Measurements from ENCODE around the gene BMPR1B. TPM values are rescaled to one million over a fixed set of nuclear protein-coding genes. Genes with fewer than 3 reads are reported as not detected.

Gene BMPR1B
- total and polyA plus RNA-seq, 10 donors: 0.12 to 2.4 (median 1.2) TPM

DNA sequence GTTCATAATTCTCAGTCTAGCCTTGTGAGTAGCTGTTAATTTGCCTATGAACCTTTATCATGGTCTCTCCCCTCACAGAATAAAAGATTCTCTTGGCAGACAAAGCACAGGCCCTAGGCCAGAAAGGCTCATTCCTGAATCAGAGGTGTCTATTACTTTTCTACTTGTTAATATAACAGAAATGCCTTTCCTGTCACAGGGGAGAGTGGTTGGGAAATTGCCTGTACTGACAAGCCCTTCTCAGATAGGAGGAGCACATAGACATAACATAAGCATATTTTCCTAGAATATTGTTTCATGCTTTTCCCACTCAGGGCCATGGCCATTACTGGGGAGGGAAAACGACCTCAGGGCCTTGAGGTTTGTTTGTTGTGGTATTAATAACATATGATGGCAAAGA lies 308.3 kb downstream of the BMPR1B start:
- Histone ChIP-seq H3K9me3 (no peaks in the 10 kb centered on the region), H3K36me3 (no peaks in the 10 kb centered on the region), H3K27me3 (replicated peaks in 1 of 7) (no peaks in the 10 kb centered on the region), H3K27ac (no peak overlapping the region), H3K4me3 (no peak overlapping the region), H3K4me1 (peaks cover 0 to 10% (median 0%) of the 10 kb centered on the region in 6 donors)
- 27 to 58% (median 46%) methylated on average over 1 of the region's 1 CpG for WGBS, 5 donors
- intact Hi-C loops (cut with DNase I; ENCODE audit: low total_unique reads): no loop called here
- DNase-seq: no peak
- no peak for TF ChIP-seq POLR2AphosphoS5 (IDR thresholded peaks at IDR 0.05)
- no peak for TF ChIP-seq CTCF (IDR thresholded peaks at IDR 0.05 in 8 of 11, conservative IDR thresholded peaks at IDR 0.05 in 3 of 11)
- TF ChIP-seq POLR2A (IDR thresholded peaks at IDR 0.05): no peak

- WGBS, 5 donors: 89 to 100% (median 95%) methylated on average over 1 of the region's 1 CpG
- TF ChIP-seq POLR2A (IDR thresholded peaks at IDR 0.05) (no peak), CTCF (IDR thresholded peaks at IDR 0.05 in 8 of 11, conservative IDR thresholded peaks at IDR 0.05 in 3 of 11) (no peak), POLR2AphosphoS5 (IDR thresholded peaks at IDR 0.05) (no peak)
- H3K27ac ChIP-seq: no peak overlapping the region
- H3K9me3 ChIP-seq: no peaks in the 10 kb centered on the region
- H3K27me3 ChIP-seq (replicated peaks in 1 of 7): no peaks in the 10 kb centered on the region
- no peak for DNase-seq
- no peaks in the 10 kb centered on the region for H3K4me1 ChIP-seq
- H3K4me3 ChIP-seq: no peak overlapping the region
- intact Hi-C loops (cut with DNase I; ENCODE audit: low total_unique reads): no loop called here
- H3K36me3 ChIP-seq: no peaks in the 10 kb centered on the region
Observed at GRCh38 chr4:95068401-95068800, 310.6 kb downstream of the BMPR1B start.

DNA sequence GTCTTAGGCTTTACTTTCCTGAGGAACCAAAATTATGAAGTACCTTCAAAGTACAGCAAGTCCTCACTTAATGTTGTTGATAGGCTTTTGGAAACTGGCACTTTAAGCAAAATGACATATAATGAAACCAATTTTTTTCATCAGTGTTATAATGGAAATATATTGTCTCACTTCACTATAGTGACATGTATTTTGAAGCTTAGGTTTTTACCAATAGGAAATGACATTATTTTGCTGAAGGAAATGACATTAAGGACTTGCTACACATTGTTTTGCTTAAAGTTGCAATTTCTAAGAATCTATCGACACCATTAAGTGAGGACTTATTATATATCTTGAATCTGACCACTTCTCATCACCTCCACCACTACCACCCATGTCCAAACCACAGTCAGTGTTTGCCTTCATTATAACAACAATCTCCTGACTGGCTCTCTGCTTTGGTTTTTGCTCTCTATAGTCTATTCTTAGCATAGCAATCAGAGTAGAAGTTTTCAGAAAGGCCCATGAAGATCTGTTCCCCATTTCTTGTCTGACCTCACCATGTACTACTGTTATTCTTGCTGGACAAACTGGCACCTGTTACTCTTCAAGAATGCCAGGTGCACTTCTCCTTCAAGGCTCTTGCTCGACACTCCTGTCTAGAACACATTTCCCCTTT lies 311.2 kb downstream of the BMPR1B start:
- no peak overlapping the region for H3K27ac ChIP-seq
- TF ChIP-seq POLR2AphosphoS5 (IDR thresholded peaks at IDR 0.05) (no peak), POLR2A (IDR thresholded peaks at IDR 0.05) (no peak), CTCF (IDR thresholded peaks at IDR 0.05 in 8 of 11, conservative IDR thresholded peaks at IDR 0.05 in 3 of 11) (no peak)
- H3K36me3 ChIP-seq: no peaks in the 10 kb centered on the region
- H3K4me3 ChIP-seq: no peak overlapping the region
- H3K9me3 ChIP-seq: no peaks in the 10 kb centered on the region
- DNase-seq: no peak
- H3K27me3 ChIP-seq (replicated peaks in 1 of 7): no peaks in the 10 kb centered on the region
- no peaks in the 10 kb centered on the region for H3K4me1 ChIP-seq
- intact Hi-C loops (cut with DNase I; ENCODE audit: low total_unique reads): no loop called here
- 55 to 62% (median 61%) methylated on average over 2 of the region's 2 CpGs for WGBS, 5 donors

DNA sequence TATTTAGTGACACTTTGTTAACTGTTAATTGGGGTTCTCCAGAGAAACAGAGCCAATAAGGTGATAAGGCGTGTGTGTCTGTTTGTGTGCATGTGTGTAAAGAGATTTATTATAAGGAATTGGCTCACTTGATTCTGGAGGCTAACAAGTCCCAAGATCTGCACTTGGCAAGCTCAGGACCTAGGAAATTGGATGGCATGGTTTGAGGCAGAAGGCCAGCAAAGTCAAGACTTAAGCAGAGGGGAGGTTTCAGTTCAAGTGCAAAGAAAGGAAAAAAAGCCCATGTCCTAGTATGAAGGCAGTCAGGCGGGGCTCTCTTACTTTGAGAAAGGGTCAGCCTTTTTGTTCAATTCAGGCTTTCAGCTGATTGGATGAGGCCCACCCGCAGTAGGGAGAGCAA lies 314.1 kb downstream of the BMPR1B start:
- H3K4me1 ChIP-seq: no peaks in the 10 kb centered on the region
- no peak overlapping the region for H3K27ac ChIP-seq
- no peaks in the 10 kb centered on the region for H3K36me3 ChIP-seq
- intact Hi-C loops (cut with DNase I; ENCODE audit: low total_unique reads): no loop called here
- TF ChIP-seq POLR2A (IDR thresholded peaks at IDR 0.05) (no peak), CTCF (IDR thresholded peaks at IDR 0.05 in 8 of 11, conservative IDR thresholded peaks at IDR 0.05 in 3 of 11) (no peak), POLR2AphosphoS5 (IDR thresholded peaks at IDR 0.05) (no peak)
- no peaks in the 10 kb centered on the region for H3K27me3 ChIP-seq (replicated peaks in 1 of 7)
- WGBS, 5 donors: 74 to 91% (median 88%) methylated on average over 3 of the region's 3 CpGs
- no peaks in the 10 kb centered on the region for H3K9me3 ChIP-seq
- no peak overlapping the region for H3K4me3 ChIP-seq
- DNase-seq: no peak
